H1 (cell line): ENCODE measurements around the gene RPL32. TPM values are rescaled to one million over a fixed set of nuclear protein-coding genes. Genes with fewer than 3 reads are reported as not detected.
A peak's percentile ranks its signal among the peaks of the same experiment; 100 is the strongest.

Experiments used
- CTCF ChIA-PET: fragments of 300-600 bp; sonication (Branson Sonifier 250); formaldehyde crosslinking; loops from one replicate; lab custom pipeline; 2021; ENCODE audit not compliant: partially characterized antibody; lab: Charles Lee
- POLR2A ChIA-PET: fragments of 300-600 bp; sonication (Branson Sonifier 250); formaldehyde crosslinking; loops from one replicate; lab custom pipeline; 2021; ENCODE audit warnings: inconsistent platforms; ENCODE audit not compliant: partially characterized antibody; lab: Charles Lee
- DNase-seq, 2 experiments: peaks; one replicate each; pipeline versions ENCODE4 v3.0.0 to v3.0.0-alpha.2; 2010 to 2022; ENCODE audit warnings: low spot score in 2 of 2, low read depth in 1 of 2, mixed read lengths in 1 of 2
- FAIRE-seq: peaks from 2 replicates; lab custom pipeline; 2011; peaks lifted over from hg19 to GRCh38; lab: Jason Lieb, UNC
- H2AFZ ChIP-seq: 2 replicates; pipeline ENCODE4 v1.8.1; 2012; ENCODE audit warnings: low read length, inconsistent platforms
- H2AK5ac ChIP-seq: 2 replicates; pipeline ENCODE4 v1.6.1; 2013; ENCODE audit warnings: low read depth, low read length
- H2BK120ac ChIP-seq: replicated peaks from 2 replicates; pipeline ENCODE3; 2013; ENCODE audit warnings: low read depth, low read length, inconsistent platforms
- H2BK12ac ChIP-seq: 2 replicates; pipeline ENCODE4 v1.6.1; 2013; ENCODE audit warnings: low read depth, low read length
- H2BK15ac ChIP-seq: 2 replicates; pipeline ENCODE4 v1.6.1; 2013; ENCODE audit warnings: low read length
- H2BK20ac ChIP-seq: 2 replicates; pipeline ENCODE4 v1.6.1; 2013; ENCODE audit warnings: low read length
- H2BK5ac ChIP-seq: 2 replicates; pipeline ENCODE4 v1.6.1; 2013; ENCODE audit warnings: low read depth, low read length
- H3K14ac ChIP-seq: 2 replicates; pipeline ENCODE4 v1.6.1; 2013; ENCODE audit warnings: inconsistent platforms; ENCODE audit not compliant: insufficient read length
- H3K18ac ChIP-seq: 2 replicates; pipeline ENCODE4 v1.6.1; 2013; ENCODE audit warnings: low read length; ENCODE audit errors: extremely low read depth
- H3K23ac ChIP-seq: 2 replicates; pipeline ENCODE4 v1.6.1; 2013; ENCODE audit warnings: inconsistent platforms; ENCODE audit not compliant: insufficient read length
- H3K23me2 ChIP-seq: 2 replicates; pipeline ENCODE4 v1.6.1; 2013; ENCODE audit warnings: low read depth, low read length
- H3K27ac ChIP-seq: 2 replicates; pipeline ENCODE4 v1.6.1; 2011; ENCODE audit warnings: low read depth, low read length, inconsistent platforms
- H3K27me3 ChIP-seq, 4 experiments: replicated peaks in 1 of 4; 1 replicate in 1 of 4; 2 replicates in 3 of 4; pipeline versions ENCODE4 v1.6.1 to v1.8.1; 2011 to 2013; ENCODE audit warnings: low read length in 3 of 4, mild to moderate bottlenecking in 3 of 4, inconsistent platforms in 2 of 4, mixed read lengths in 2 of 4, moderate library complexity in 1 of 4; ENCODE audit not compliant: control insufficient read depth in 3 of 4, insufficient read depth in 3 of 4; ENCODE audit errors: extremely low read depth in 1 of 4
- H3K36me3 ChIP-seq, 4 experiments: 2 replicates each; pipeline versions ENCODE4 v1.6.1 to v1.8.1; 2011 to 2013; ENCODE audit warnings: mild to moderate bottlenecking in 4 of 4, low read length in 3 of 4, moderate library complexity in 2 of 4, control low read depth in 1 of 4, inconsistent platforms in 1 of 4; ENCODE audit not compliant: insufficient read depth in 4 of 4, control insufficient read depth in 2 of 4
- H3K4ac ChIP-seq: replicated peaks from 2 replicates; pipeline ENCODE3; 2013; ENCODE audit warnings: low read length, low read depth, mixed read lengths, inconsistent platforms; ENCODE audit not compliant: insufficient read length
- H3K4me1 ChIP-seq, 4 experiments: replicated peaks in 1 of 4; 1 replicate in 1 of 4; 2 replicates in 3 of 4; pipeline versions ENCODE4 v1.6.1 to v1.8.1; 2011 to 2013; ENCODE audit warnings: low read length in 3 of 4, inconsistent platforms in 2 of 4, mixed read lengths in 1 of 4; ENCODE audit not compliant: insufficient read depth in 4 of 4, control insufficient read depth in 3 of 4
- H3K4me2 ChIP-seq, 2 experiments: 2 replicates each; pipeline versions ENCODE4 v1.6.1 to v1.8.1; 2011 to 2013; ENCODE audit warnings: low read depth in 2 of 2, low read length in 2 of 2, control low read depth in 1 of 2, inconsistent platforms in 1 of 2, mild to moderate bottlenecking in 1 of 2; ENCODE audit not compliant: insufficient read depth in 1 of 2
- H3K4me3 ChIP-seq, 4 experiments: fragments of 200-600, 300-600 bp in 1 of 4; sonication (generic), shearing (Covaris generic), sonication (Bioruptor Twin) in 1 of 4; 2 replicates each; pipeline versions ENCODE4 v1.5.1 to v1.8.1; 2011 to 2016; ENCODE audit warnings: low read length in 4 of 4, low read depth in 3 of 4, control low read depth in 2 of 4, inconsistent platforms in 2 of 4, mild to moderate bottlenecking in 2 of 4, mixed read lengths in 1 of 4, moderate library complexity in 1 of 4; ENCODE audit not compliant: insufficient read depth in 2 of 4; ENCODE audit errors: extremely low read depth in 1 of 4
- H3K56ac ChIP-seq: replicated peaks from 2 replicates; pipeline ENCODE3; 2013; ENCODE audit warnings: low read depth, mild to moderate bottlenecking, mixed read lengths, low read length, inconsistent platforms; ENCODE audit not compliant: insufficient read length
- H3K79me1 ChIP-seq: 2 replicates; pipeline ENCODE4 v1.6.1; 2013; ENCODE audit warnings: low read depth, low read length, control low read depth
- H3K79me2 ChIP-seq, 2 experiments: 2 replicates each; pipeline versions ENCODE4 v1.6.1 to v1.8.1; 2012 to 2013; ENCODE audit warnings: low read length in 2 of 2, mild to moderate bottlenecking in 2 of 2, inconsistent platforms in 1 of 2; ENCODE audit not compliant: insufficient read depth in 2 of 2, control insufficient read depth in 1 of 2
- H3K9ac ChIP-seq, 4 experiments: replicated peaks in 1 of 4; 1 replicate in 1 of 4; 2 replicates in 3 of 4; pipeline versions ENCODE4 v1.6.1 to v1.8.1; 2011 to 2013; ENCODE audit warnings: low read depth in 3 of 4, low read length in 3 of 4, control low read depth in 2 of 4, mild to moderate bottlenecking in 2 of 4, moderate library complexity in 2 of 4, inconsistent platforms in 1 of 4; ENCODE audit errors: extremely low read depth in 1 of 4
- H3K9me3 ChIP-seq, 2 experiments: 2 replicates each; pipeline versions ENCODE4 v1.6.1 to v1.8.1; 2012 to 2013; ENCODE audit warnings: mild to moderate bottlenecking in 2 of 2, moderate library complexity in 2 of 2, control low read depth in 1 of 2, inconsistent platforms in 1 of 2, low read depth in 1 of 2, low read length in 1 of 2, mixed read lengths in 1 of 2; ENCODE audit not compliant: insufficient read depth in 2 of 2
- H4K20me1 ChIP-seq, 2 experiments: replicated peaks in 1 of 2; 2 replicates each; pipeline versions ENCODE3 to v1.8.1; 2011 to 2013; ENCODE audit warnings: inconsistent platforms in 2 of 2, low read length in 2 of 2, mild to moderate bottlenecking in 1 of 2; ENCODE audit not compliant: insufficient read depth in 2 of 2, control insufficient read depth in 1 of 2
- H4K5ac ChIP-seq: 2 replicates; pipeline ENCODE4 v1.6.1; 2013; ENCODE audit warnings: low read length, low read depth, mixed read lengths, inconsistent platforms; ENCODE audit not compliant: insufficient read length
- H4K8ac ChIP-seq: 2 replicates; pipeline ENCODE4 v1.8.0; 2013; ENCODE audit warnings: mild to moderate bottlenecking, moderate library complexity, low read length, inconsistent platforms; ENCODE audit not compliant: insufficient read depth; ENCODE audit errors: extremely low read depth
- H4K91ac ChIP-seq: replicated peaks from 2 replicates; pipeline ENCODE3; 2013; ENCODE audit warnings: low read length, mixed read lengths, inconsistent platforms; ENCODE audit not compliant: insufficient read length
- CTBP2 ChIP-seq: IDR thresholded peaks from 2 replicates; pipeline ENCODE4 v1.7.0; 2011; ENCODE audit warnings: borderline replicate concordance, mild to moderate bottlenecking, moderate library complexity, mixed read lengths, low read length; ENCODE audit not compliant: insufficient read depth, insufficient read length
- EZH2 ChIP-seq: fragments of 200-600 bp; sonication (generic); IDR thresholded peaks from 2 replicates; pipeline ENCODE4 v1.7.1; 2012; ENCODE audit warnings: low read depth, mild to moderate bottlenecking, moderate library complexity, low read length, inconsistent platforms; ENCODE audit not compliant: severe bottlenecking
- KDM1A ChIP-seq: fragments of 200-600, 300-600 bp; sonication (generic); IDR thresholded peaks from 2 replicates; pipeline ENCODE4 v1.7.1; 2016; ENCODE audit warnings: mild to moderate bottlenecking, low read length, borderline replicate concordance
- TAF7 ChIP-seq: optimal IDR thresholded peaks from 2 replicates; pipeline ENCODE3; 2011; ENCODE audit warnings: low read depth, mild to moderate bottlenecking, inconsistent platforms, low read length, moderate library complexity, borderline replicate concordance
- WGBS, 2 experiments: shearing (Covaris generic) in 1 of 2; methylation state at CpG; one replicate each; pipeline versions ENCODE4 v1.1.6 to v1.1.7; 2013 to 2015; ENCODE audit warnings: low lambda C conversion rate in 2 of 2, mixed read lengths in 2 of 2, inconsistent platforms in 1 of 2, low coverage in 1 of 2, missing lambda C conversion rate in 1 of 2; ENCODE audit not compliant: insufficient replicate concordance in 2 of 2, insufficient coverage in 1 of 2, insufficient read length in 1 of 2; ENCODE audit errors: extremely low coverage in 1 of 2, missing lambda C conversion rate in 1 of 2; 5-methylcytosine and 5-hydroxymethylcytosine counted together
- polyA plus RNA-seq, 7 experiments: library from polyadenylated mRNA; depleted of rRNA in 3 of 7; stranded (reverse) in 5 of 7; unstranded in 2 of 7; fragments of >200 nt in 5 of 7; fragments of 200-250 nt in 2 of 7; gene quantifications; 1 replicate in 5 of 7; 2 replicates in 1 of 7; 4 replicates in 1 of 7; pipeline versions ENCODE4 v1.2.1 to v1.2.3, GENCODE V29; 2011 to 2013; ENCODE audit warnings: missing spikeins in 2 of 7, mixed read lengths in 2 of 7
- total RNA-seq: library from RNA; stranded (reverse); fragmentation: NEBNext Ultra II Directional; extraction: Animal tissue kit (Norgen Biotek cat#: 25700); gene quantifications from 2 replicates; pipeline ENCODE4 v1.2.1, GENCODE V29; 2021

Gene RPL32
- total and polyA plus RNA-seq, 2 of the 8 experiments (the other 6 are each of a cell fraction or from before 2014, with no cell fraction given) = 1,443 to 2,043 TPM

DNA sequence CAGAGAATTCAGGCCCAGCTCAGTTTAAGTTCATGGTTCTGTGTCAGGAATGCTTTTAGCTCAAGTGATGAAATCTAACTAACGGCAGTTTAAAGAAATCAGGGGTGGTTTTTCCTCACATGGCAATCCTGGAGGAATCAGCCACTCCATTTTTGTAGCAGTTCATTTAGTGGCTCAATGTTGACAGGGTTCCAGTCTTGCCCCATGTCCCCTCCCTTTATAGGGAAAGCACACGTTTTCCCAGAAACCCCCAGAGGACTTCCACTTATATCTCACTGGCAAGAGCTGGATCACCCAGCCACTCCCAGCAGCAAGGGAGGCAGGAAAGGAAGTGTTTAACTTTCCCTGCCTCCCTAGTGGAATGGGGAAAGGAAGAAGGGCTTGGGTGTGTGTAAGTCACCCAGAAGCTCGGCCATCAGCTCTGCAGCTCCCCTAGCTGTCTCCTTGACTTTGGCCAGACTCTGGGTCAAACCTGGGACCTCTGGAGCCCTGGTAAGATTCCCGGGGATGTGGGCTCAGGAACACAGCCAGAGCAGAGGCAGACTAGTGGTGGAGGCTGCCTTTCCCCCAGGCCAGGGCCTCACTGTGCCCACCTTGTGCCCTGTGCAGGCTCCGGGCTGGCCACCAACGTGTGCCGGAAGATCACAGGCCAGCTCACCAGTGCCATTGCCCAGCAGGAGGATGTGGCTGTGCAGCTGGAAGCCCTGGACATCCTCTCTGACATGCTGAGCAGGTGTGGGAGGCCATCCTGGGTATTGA is 33.6 kb downstream of the RPL32 start:
- H2BK15ac ChIP-seq = 0 out of 2 replicates have a peak overlapping the region, but pooled peaks have one; percentile 23
- H3K36me3 ChIP-seq = peaks cover 0 to 12% (median 3%) of the 10 kb centered on the region in 4 experiments; a peak in 5 of 8 replicates
- no peak overlapping the region for H3K56ac ChIP-seq
- 82% methylated on average over 7 of the region's 7 CpGs; no CpG with 5 or more reads in 1 of the 2 experiments for WGBS, 2 experiments
- H2BK5ac ChIP-seq = no peak overlapping the region
- H4K5ac ChIP-seq = no peak overlapping the region
- no peak overlapping the region for H2BK20ac ChIP-seq
- H3K27ac ChIP-seq = no peak overlapping the region
- H4K20me1 ChIP-seq = no peaks in the 10 kb centered on the region
- no peak overlapping the region for H3K9ac ChIP-seq
- H4K8ac ChIP-seq = 0 out of 2 replicates have a peak overlapping the region, but pooled peaks have one; percentile 31
- H2BK120ac ChIP-seq = no peak overlapping the region
- no peak overlapping the region for H2BK12ac ChIP-seq
- H3K9me3 ChIP-seq = no peaks in the 10 kb centered on the region
- no peak overlapping the region for H3K4me3 ChIP-seq
- H3K79me2 ChIP-seq = no peaks in the 10 kb centered on the region
- no peak overlapping the region for H2AFZ ChIP-seq
- no peak overlapping the region for H2AK5ac ChIP-seq
- no peaks in the 10 kb centered on the region for H3K27me3 ChIP-seq
- H3K4me1 ChIP-seq = peaks cover 0 to 8% (median 4%) of the 10 kb centered on the region in 4 experiments; a peak in 4 of 7 replicates
- no peak overlapping the region for H3K23ac ChIP-seq
- no peaks in the 10 kb centered on the region for H3K79me1 ChIP-seq
- H3K18ac ChIP-seq = no peak overlapping the region
- no peak overlapping the region for H4K91ac ChIP-seq
- H3K4ac ChIP-seq = no peak overlapping the region
- DNase-seq (no peak), FAIRE-seq (no peak)
- ChIA-PET POLR2A (interaction anchor here (0.9 to 28.5 kb wide), 6 partner anchors 9 to 251 kb away, joined by 3 to 661 read pairs (median 4); partner anchors contain the start of genes CAND2, MKRN2 and RPL32), CTCF (interaction anchor here (0.9 to 5.1 kb wide), 16 partner anchors 8 to 187 kb away, joined by 3 to 54 read pairs (median 4); partner anchors contain the start of genes CAND2 and RPL32)
- no peak overlapping the region for H3K14ac ChIP-seq
- H3K23me2 ChIP-seq = peaks cover 3% of the 10 kb centered on the region; the same call in 1 of the 2 replicates
- no peak overlapping the region for H3K4me2 ChIP-seq
- no peak for TF ChIP-seq EZH2
- TF ChIP-seq TAF7 = no peak
- TF ChIP-seq CTBP2 = no peak
- TF ChIP-seq KDM1A = no peak
